ENCODE data around the gene TNK2. TPM values are rescaled to one million over a fixed set of nuclear protein-coding genes. Genes with fewer than 3 reads are reported as not detected.
A peak's percentile ranks its signal among the peaks of the same experiment; 100 is the strongest.
"Not testable (repeated sequence)": the region's sequence is repeated elsewhere in the genome, so short reads cannot be mapped to it uniquely, and the experiment has no call there.

Gene TNK2
- total and polyA plus RNA-seq, 7 donors: 37.1 to 322 (median 67.1) TPM

DNA sequence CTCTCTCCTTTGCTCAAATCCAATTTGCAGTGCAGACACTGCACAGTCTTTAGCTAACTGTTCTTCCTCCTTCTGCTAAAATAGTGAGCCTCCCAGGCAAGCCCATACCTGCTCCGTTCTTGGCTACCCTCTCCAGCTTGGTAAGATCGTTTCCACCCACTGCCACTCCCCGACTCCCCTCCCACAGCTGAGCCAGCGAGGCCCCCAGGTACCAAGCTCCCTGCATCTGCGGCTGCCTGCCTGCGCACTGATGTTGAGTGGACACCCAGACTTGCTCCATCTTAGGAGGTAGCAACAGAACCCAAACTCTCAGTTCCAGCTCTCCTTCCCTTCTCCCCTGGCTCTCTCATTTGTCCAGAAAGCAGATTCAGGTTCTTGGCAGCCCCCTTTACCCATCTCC lies 7.9 kb upstream of the TNK2 start:
- DNase-seq (peak in 1 of 2 donors; percentile 39), ATAC-seq (no peak)
- no peaks in the 10 kb centered on the region for H3K27me3 ChIP-seq (ENCODE audit: insufficient read depth in 3 of 3, low read length in 2 of 3)
- H3K27ac ChIP-seq: no peak overlapping the region
- TF ChIP-seq, protein P1, sequence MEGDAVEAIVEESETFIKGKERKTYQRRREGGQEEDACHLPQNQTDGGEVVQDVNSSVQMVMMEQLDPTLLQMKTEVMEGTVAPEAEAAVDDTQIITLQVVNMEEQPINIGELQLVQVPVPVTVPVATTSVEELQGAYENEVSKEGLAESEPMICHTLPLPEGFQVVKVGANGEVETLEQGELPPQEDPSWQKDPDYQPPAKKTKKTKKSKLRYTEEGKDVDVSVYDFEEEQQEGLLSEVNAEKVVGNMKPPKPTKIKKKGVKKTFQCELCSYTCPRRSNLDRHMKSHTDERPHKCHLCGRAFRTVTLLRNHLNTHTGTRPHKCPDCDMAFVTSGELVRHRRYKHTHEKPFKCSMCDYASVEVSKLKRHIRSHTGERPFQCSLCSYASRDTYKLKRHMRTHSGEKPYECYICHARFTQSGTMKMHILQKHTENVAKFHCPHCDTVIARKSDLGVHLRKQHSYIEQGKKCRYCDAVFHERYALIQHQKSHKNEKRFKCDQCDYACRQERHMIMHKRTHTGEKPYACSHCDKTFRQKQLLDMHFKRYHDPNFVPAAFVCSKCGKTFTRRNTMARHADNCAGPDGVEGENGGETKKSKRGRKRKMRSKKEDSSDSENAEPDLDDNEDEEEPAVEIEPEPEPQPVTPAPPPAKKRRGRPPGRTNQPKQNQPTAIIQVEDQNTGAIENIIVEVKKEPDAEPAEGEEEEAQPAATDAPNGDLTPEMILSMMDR (IDR thresholded peaks at IDR 0.05): no peak
- H3K36me3 ChIP-seq (ENCODE audit: insufficient read depth in 1 of 2, low read depth in 1 of 2): no peaks in the 10 kb centered on the region
- 70 to 72% (median 71%) methylated on average over 6 of the region's 6 CpGs for WGBS, 3 donors
- H3K4me3 ChIP-seq: no peak overlapping the region
- H3K4me1 ChIP-seq: no peaks in the 10 kb centered on the region
- H3K9me3 ChIP-seq: no peaks in the 10 kb centered on the region
- intact Hi-C loops (cut with DNase I): no loop called here

DNA sequence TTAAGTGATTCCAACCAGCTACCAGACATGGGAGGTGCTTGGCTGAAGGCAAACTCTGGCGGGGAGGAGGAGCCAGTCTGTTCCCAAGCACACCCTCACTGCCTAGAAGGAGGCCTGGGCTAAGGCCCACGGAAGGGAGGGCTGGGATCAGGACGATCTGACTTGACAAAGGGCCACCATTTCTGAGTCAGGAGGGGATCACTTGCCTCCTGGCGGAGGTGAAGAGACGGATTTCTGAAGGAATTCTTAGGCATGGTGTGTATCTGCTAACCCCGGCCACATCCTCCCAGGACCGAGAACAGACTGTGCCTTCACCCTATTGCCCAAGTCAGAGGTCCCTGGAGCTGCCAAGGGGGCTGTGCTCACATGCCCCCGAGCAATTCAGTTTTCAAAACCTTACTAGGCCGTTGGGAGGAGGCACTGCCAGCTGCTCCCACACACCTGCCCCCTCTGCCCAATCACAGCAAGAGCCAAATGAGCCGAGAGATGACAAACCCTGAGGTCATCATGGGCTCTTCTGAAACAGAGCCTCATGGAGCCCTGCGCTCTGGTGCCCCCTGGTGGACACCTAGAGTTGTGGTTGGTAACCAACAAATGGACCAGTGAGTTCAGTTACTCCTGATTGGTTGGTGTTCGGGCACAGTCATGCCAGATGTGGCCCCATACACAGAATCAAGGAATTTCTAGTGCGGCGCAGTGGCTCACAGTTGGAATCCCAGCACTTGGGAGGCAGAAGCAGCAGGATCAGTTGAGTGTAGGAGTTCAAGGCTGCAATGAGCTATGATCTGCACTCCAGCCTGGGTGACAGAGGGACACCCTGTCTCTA lies 6.5 kb upstream of the TNK2 start:
- DNase-seq: peak; percentile 97
- no peaks in the 10 kb centered on the region for H3K27me3 ChIP-seq (ENCODE audit: insufficient read depth in 3 of 3, low read length in 2 of 3)
- no peaks in the 10 kb centered on the region for H3K36me3 ChIP-seq (ENCODE audit: insufficient read depth in 1 of 2, low read depth in 1 of 2)
- peaks cover 2% of the 10 kb centered on the region for H3K4me1 ChIP-seq
- TF ChIP-seq, protein P1 (IDR thresholded peaks at IDR 0.05): peak; percentile 99
- intact Hi-C loops (cut with DNase I): loop anchor here in 1 of 2 donors (1.0 kb wide), 2 partner anchors 52 to 56 kb away; no protein-coding TSS in a partner anchor
- peak; percentile 84 to 96 (median 90) for ATAC-seq
- no peaks in the 10 kb centered on the region for H3K9me3 ChIP-seq
- H3K4me3 ChIP-seq: peak overlapping the region; percentile 48
- whole genome bisulfite sequencing, 3 donors: 9 to 17% (median 11%) methylated on average over 14 of the region's 14 CpGs
- H3K27ac ChIP-seq: peak overlapping the region; percentile 91

DNA sequence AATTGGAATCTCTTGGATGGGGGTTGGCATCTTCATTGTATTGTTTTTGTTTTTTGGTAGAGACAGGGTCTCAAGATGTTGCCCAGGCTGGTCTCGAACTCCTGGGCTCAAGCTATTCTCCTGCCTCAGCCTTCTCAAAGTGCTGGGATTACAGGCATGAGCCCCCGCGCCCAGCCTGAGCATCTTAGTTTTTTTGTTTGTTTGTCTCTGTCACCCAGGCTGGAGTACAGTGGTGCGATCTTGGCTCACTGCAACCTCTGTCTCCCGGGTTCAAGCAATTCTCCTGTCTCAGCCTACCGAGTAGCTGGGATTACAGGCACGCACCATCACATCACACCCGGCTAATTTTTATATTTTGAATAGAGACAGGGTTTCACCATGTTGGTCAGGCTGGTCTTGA lies 5.8 kb upstream of the TNK2 start:
- H3K36me3 ChIP-seq (ENCODE audit: insufficient read depth in 1 of 2, low read depth in 1 of 2); H3K9me3 ChIP-seq; intact Hi-C loops (cut with DNase I); H3K27me3 ChIP-seq (ENCODE audit: insufficient read depth in 3 of 3, low read length in 2 of 3); DNase-seq; ATAC-seq; H3K4me1 ChIP-seq: not testable (repeated sequence)
- H3K4me3 ChIP-seq: peak overlapping the region; percentile 48
- WGBS, 3 donors: 92% methylated on average over 8 of the region's 8 CpGs
- peak overlapping the region; percentile 91 for H3K27ac ChIP-seq

DNA sequence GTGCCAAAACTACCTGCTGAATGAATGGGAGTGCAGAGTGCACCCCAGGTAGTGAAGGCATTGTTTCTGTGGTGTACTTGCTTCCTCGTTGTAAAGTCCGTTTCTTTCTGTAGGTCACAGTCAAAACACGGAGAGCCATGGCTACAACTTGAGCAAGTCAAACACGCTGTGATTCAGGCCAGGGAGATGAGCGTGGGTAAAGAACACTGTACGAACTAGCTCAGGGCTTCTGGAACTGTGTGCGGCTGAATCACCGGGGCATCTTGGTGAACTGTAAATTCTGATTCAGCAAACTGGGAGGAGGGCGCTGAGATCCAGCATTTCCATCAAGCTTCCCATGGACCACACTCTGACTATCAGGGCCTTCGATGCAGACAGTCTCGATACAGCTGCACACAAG lies 5.0 kb upstream of the TNK2 start:
- TF ChIP-seq, protein P1 (IDR thresholded peaks at IDR 0.05): no peak
- H3K36me3 ChIP-seq (ENCODE audit: insufficient read depth in 1 of 2, low read depth in 1 of 2): no peaks in the 10 kb centered on the region
- no peaks in the 10 kb centered on the region for H3K27me3 ChIP-seq (ENCODE audit: insufficient read depth in 3 of 3, low read length in 2 of 3)
- WGBS, 3 donors: 89 to 93% (median 92%) methylated on average over 11 of the region's 11 CpGs
- H3K9me3 ChIP-seq: no peaks in the 10 kb centered on the region
- peak in 1 of 2 donors; percentile 46 for DNase-seq
- no peak overlapping the region for H3K27ac ChIP-seq
- peaks cover 2% of the 10 kb centered on the region for H3K4me1 ChIP-seq
- H3K4me3 ChIP-seq: no peak overlapping the region
- intact Hi-C loops (cut with DNase I): no loop called here
- ATAC-seq: no peak

DNA sequence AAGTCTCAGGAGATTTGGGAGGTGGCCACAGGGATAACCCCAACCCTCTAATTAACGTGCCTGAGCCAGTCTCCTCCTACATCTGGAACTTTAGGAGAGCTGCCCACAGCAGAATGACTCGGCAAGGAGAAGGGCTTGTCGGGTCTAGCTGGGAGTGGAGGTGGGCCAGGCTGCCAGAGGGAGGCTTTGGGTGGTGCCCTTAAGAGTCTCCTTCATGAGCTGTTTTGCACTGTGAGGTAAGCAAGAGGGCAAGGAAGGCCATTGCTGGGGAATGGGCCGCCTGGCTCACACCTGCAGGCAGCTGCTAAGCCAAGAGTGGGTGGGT lies 3.6 kb upstream of the TNK2 start:
- peak in 1 of 2 donors; percentile 50 for DNase-seq
- Histone ChIP-seq H3K27me3 (ENCODE audit: insufficient read depth in 3 of 3, low read length in 2 of 3) (no peaks in the 10 kb centered on the region), H3K4me3 (no peak overlapping the region), H3K27ac (no peak overlapping the region), H3K9me3 (no peaks in the 10 kb centered on the region), H3K4me1 (peaks cover 8% of the 10 kb centered on the region), H3K36me3 (ENCODE audit: insufficient read depth in 1 of 2, low read depth in 1 of 2) (no peaks in the 10 kb centered on the region)
- intact Hi-C loops (cut with DNase I): no loop called here
- TF ChIP-seq, protein P1 (IDR thresholded peaks at IDR 0.05): no peak
- WGBS, 3 donors: 57 to 62% (median 60%) methylated on average over 4 of the region's 4 CpGs
- no peak for ATAC-seq

All from psoas muscle (tissue), 8 donors.